HK-2 (cell line): ENCODE results near the gene TUT7.
"Not testable (repeated sequence)": the region's sequence is repeated elsewhere in the genome, so short reads cannot be mapped to it uniquely, and the experiment has no call there.

Experiments
- DNase-seq: peaks from one replicate; pipeline ENCODE4 v3.0.0-alpha.2; 2018; ENCODE audit not compliant: unreplicated experiment

Gene TUT7

GRCh38 chr9:86304236-86304730 is 49.9 kb downstream of the TUT7 start:
- no peak for DNase-seq

GRCh38 chr9:86303316-86303975 is 50.8 kb downstream of the TUT7 start:
- DNase-seq, result no peak

GRCh38 chr9:86301686-86302085 is 52.5 kb downstream of the TUT7 start:
- DNase-seq, result no peak

GRCh38 chr9:86300701-86301100 is 53.5 kb downstream of the TUT7 start:
- DNase-seq, result no peak

- no peak for DNase-seq
Measured at GRCh38 chr9:86298873-86299272, 55.3 kb downstream of the TUT7 start.

- DNase-seq, result not testable (repeated sequence)
Measured at GRCh38 chr9:86290341-86290740, 63.9 kb downstream of the TUT7 start.

GRCh38 chr9:86288499-86289198 is 65.6 kb downstream of the TUT7 start:
- no peak for DNase-seq

- DNase-seq, result no peak
Measured at GRCh38 chr9:86287013-86287412, 67.2 kb downstream of the TUT7 start.

- no peak for DNase-seq
Measured at GRCh38 chr9:86286278-86286677, 67.9 kb downstream of the TUT7 start.

GRCh38 chr9:86285261-86285660 is 68.9 kb downstream of the TUT7 start:
- DNase-seq, result no peak

- DNase-seq, result no peak
Measured at GRCh38 chr9:86282979-86283535, 71.2 kb downstream of the TUT7 start.

- peak; percentile 96 for DNase-seq
Measured at GRCh38 chr9:86282077-86282978, 71.9 kb downstream of the TUT7 start, which contains the start of gene ISCA1. TSS of gene ISCA1 (minus strand) at chr9:86282538. CDS start at chr9:86282458, 80 bp downstream.

GRCh38 chr9:86281593-86282076 is 72.6 kb downstream of the TUT7 start:
- DNase-seq, result no peak

- DNase-seq, result no peak
Measured at GRCh38 chr9:86280580-86280979, 73.6 kb downstream of the TUT7 start.

- DNase-seq, result no peak
Measured at GRCh38 chr9:86279839-86280238, 74.4 kb downstream of the TUT7 start.

- no peak for DNase-seq
Measured at GRCh38 chr9:86277072-86277471, 77.1 kb downstream of the TUT7 start.

GRCh38 chr9:86275962-86276361 is 78.2 kb downstream of the TUT7 start:
- DNase-seq, result no peak

- DNase-seq, result no peak
Measured at GRCh38 chr9:86274821-86275643, 79.2 kb downstream of the TUT7 start.

- no peak for DNase-seq
Measured at GRCh38 chr9:86272221-86272620, 82.0 kb downstream of the TUT7 start.

- no peak for DNase-seq
Measured at GRCh38 chr9:86263876-86264275, 90.3 kb downstream of the TUT7 start.

- no peak for DNase-seq
Measured at GRCh38 chr9:86262492-86262891, 91.7 kb downstream of the TUT7 start.
